SK-N-SH (cell line): ENCODE data around the gene TAOK3. TPM values are rescaled to one million over a fixed set of nuclear protein-coding genes. Genes with fewer than 3 reads are reported as not detected.

ENCODE experiments used
- CTCF ChIA-PET: fragments of 300-600, 350-600 bp; formaldehyde crosslinking; extraction: SDS; loops from one replicate; lab custom pipeline; 2021; lab: Yijun Ruan, JAX
- POLR2A ChIA-PET: fragments of 350-600 bp; sonication (Branson Sonifier 250); formaldehyde crosslinking; extraction: SDS; loops from one replicate; lab custom pipeline; 2020; ENCODE audit warnings: antibody characterized with exemption, inconsistent platforms; lab: Yijun Ruan, JAX
- DNase-seq: peaks from one replicate; pipeline ENCODE4 v3.0.0; 2012
- H2AFZ ChIP-seq: fragments of 200-600 bp; sonication (generic); 2 replicates; pipeline ENCODE4 v1.8.1; 2016; ENCODE audit warnings: antibody characterized with exemption, mild to moderate bottlenecking, low read depth
- H3F3A ChIP-seq: fragments of 200-600 bp; sonication (generic); replicated peaks from 2 replicates; pipeline ENCODE3; 2016; ENCODE audit warnings: antibody characterized with exemption, mild to moderate bottlenecking; ENCODE audit not compliant: insufficient read depth
- H3K27ac ChIP-seq, 2 experiments: fragments of 200-500 bp in 1 of 2; fragments of 200-600 bp in 1 of 2; sonication (Bioruptor generic) in 1 of 2; sonication (generic), shearing (Covaris generic) in 1 of 2; 2 replicates each; pipeline versions ENCODE4 v1.5.1 to v1.6.1; 2014 to 2016; ENCODE audit warnings: low read depth in 2 of 2, inconsistent platforms in 1 of 2, low read length in 1 of 2, mild to moderate bottlenecking in 1 of 2, mixed read lengths in 1 of 2
- H3K27me3 ChIP-seq: fragments of 200-600 bp; sonication (generic), shearing (Covaris generic); 2 replicates; pipeline ENCODE4 v1.6.1; 2016; ENCODE audit warnings: mixed run types; ENCODE audit not compliant: insufficient read depth
- H3K36me3 ChIP-seq, 2 experiments: fragments of 200-500 bp in 1 of 2; fragments of 200-600 bp in 1 of 2; sonication (Bioruptor generic) in 1 of 2; sonication (generic) in 1 of 2; replicated peaks in 1 of 2; 2 replicates each; pipeline versions ENCODE3 to v1.5.1; 2014 to 2016; ENCODE audit warnings: low read length in 1 of 2, mild to moderate bottlenecking in 1 of 2; ENCODE audit not compliant: insufficient read depth in 2 of 2, control insufficient read depth in 1 of 2
- H3K4me1 ChIP-seq, 2 experiments: fragments of 200-500 bp in 1 of 2; fragments of 200-600 bp in 1 of 2; sonication (Bioruptor generic) in 1 of 2; sonication (generic), shearing (Covaris generic) in 1 of 2; 2 replicates each; pipeline versions ENCODE4 v1.5.1 to v1.6.1; 2014 to 2016; ENCODE audit warnings: low read depth in 1 of 2, low read length in 1 of 2, mixed run types in 1 of 2; ENCODE audit not compliant: insufficient read depth in 2 of 2, control insufficient read depth in 1 of 2
- H3K4me2 ChIP-seq: fragments of 200-600 bp; sonication (generic), shearing (Covaris generic); 2 replicates; pipeline ENCODE4 v1.6.1; 2017; ENCODE audit warnings: mixed run types
- H3K4me3 ChIP-seq, 2 experiments: fragments of 200-500 bp in 1 of 2; fragments of 200-600 bp in 1 of 2; sonication (Bioruptor generic) in 1 of 2; sonication (generic), shearing (Covaris generic) in 1 of 2; 2 replicates each; pipeline versions ENCODE4 v1.5.1 to v1.8.1; 2014 to 2016; ENCODE audit warnings: low read depth in 2 of 2, inconsistent platforms in 1 of 2, low read length in 1 of 2, mild to moderate bottlenecking in 1 of 2, mixed read lengths in 1 of 2, moderate library complexity in 1 of 2
- H3K79me2 ChIP-seq: fragments of 200-600 bp; sonication (generic); 2 replicates; pipeline ENCODE4 v1.8.1; 2017; ENCODE audit warnings: mild to moderate bottlenecking; ENCODE audit not compliant: insufficient read depth
- H3K9ac ChIP-seq: fragments of 200-600 bp; sonication (generic); 2 replicates; pipeline ENCODE4 v1.6.1; 2017; ENCODE audit warnings: mixed run types
- H3K9me2 ChIP-seq: fragments of 200-600 bp; sonication (generic); 2 replicates; pipeline ENCODE4 v1.6.1; 2017; ENCODE audit warnings: mixed run types
- H3K9me3 ChIP-seq: fragments of 200-600 bp; sonication (generic); 2 replicates; pipeline ENCODE4 v1.6.1; 2017; ENCODE audit warnings: mixed run types, mild to moderate bottlenecking, moderate library complexity
- H4K20me1 ChIP-seq: fragments of 200-600 bp; sonication (generic); 2 replicates; pipeline ENCODE4 v1.6.1; 2017; ENCODE audit warnings: mild to moderate bottlenecking, mixed run types; ENCODE audit not compliant: insufficient read depth
- CHD2 ChIP-seq: fragments of 150-350 bp; IDR thresholded peaks from 2 replicates; pipeline ENCODE4 v1.6.1; 2018; ENCODE audit warnings: low read length; ENCODE audit not compliant: partially characterized antibody
- CTCF ChIP-seq: fragments of 200-600 bp; sonication (generic); IDR thresholded peaks from 2 replicates; pipeline ENCODE4 v1.6.1; 2017; ENCODE audit warnings: antibody characterized with exemption, mild to moderate bottlenecking, moderate library complexity
- ELF1 ChIP-seq: IDR thresholded peaks from 2 replicates; pipeline ENCODE4 v1.4.0; 2012
- EZH2phosphoT487 ChIP-seq: fragments of 200-600 bp; sonication (generic); IDR thresholded peaks from 2 replicates; pipeline ENCODE4 v1.6.1; 2017; ENCODE audit warnings: low read depth, mixed run types, mild to moderate bottlenecking, antibody characterized with exemption, moderate library complexity, borderline replicate concordance
- FOSL2 ChIP-seq: IDR thresholded peaks from 2 replicates; pipeline ENCODE4 v1.4.0; 2012; ENCODE audit warnings: low read depth, mild to moderate bottlenecking, moderate library complexity, borderline replicate concordance
- FOXJ3 ChIP-seq: sonication (generic); formaldehyde crosslinking; IDR thresholded peaks from 2 replicates; pipeline ENCODE4 v1.5.1; 2020; ENCODE audit warnings: mild to moderate bottlenecking, missing genetic modification reagents
- GATA2 ChIP-seq: sonication (generic); formaldehyde crosslinking; IDR thresholded peaks from 2 replicates; pipeline ENCODE4 v1.5.0; 2020; ENCODE audit warnings: mild to moderate bottlenecking, missing genetic modification reagents
- IRF3 ChIP-seq: fragments of 150-350 bp; IDR thresholded peaks from 2 replicates; pipeline ENCODE4 v1.6.1; 2016; ENCODE audit warnings: mild to moderate bottlenecking, low read depth, low read length
- JUND ChIP-seq: IDR thresholded peaks from 2 replicates; pipeline ENCODE4 v1.4.0; 2012
- NFIC ChIP-seq: IDR thresholded peaks from 2 replicates; pipeline ENCODE4 v1.4.0; 2012; ENCODE audit warnings: borderline replicate concordance
- NRF1 ChIP-seq: IDR thresholded peaks from 2 replicates; pipeline ENCODE4 v1.6.1; 2012; ENCODE audit warnings: low read depth, mild to moderate bottlenecking, low read length
- RAD21 ChIP-seq: IDR thresholded peaks from 2 replicates; pipeline ENCODE4 v1.6.1; 2012; ENCODE audit warnings: mild to moderate bottlenecking, low read length
- RCOR1 ChIP-seq: fragments of 150-350 bp; IDR thresholded peaks from 2 replicates; pipeline ENCODE4 v1.6.1; 2017; ENCODE audit warnings: antibody characterized with exemption, low read length
- RFX5 ChIP-seq: IDR thresholded peaks from 2 replicates; pipeline ENCODE4 v1.6.1; 2012; ENCODE audit warnings: mild to moderate bottlenecking, improper control_type of control experiment, low read length
- SMC3 ChIP-seq: IDR thresholded peaks from 2 replicates; pipeline ENCODE4 v1.6.1; 2012; ENCODE audit warnings: low read depth, low read length, improper control_type of control experiment
- TAF1 ChIP-seq: IDR thresholded peaks from 2 replicates; pipeline ENCODE4 v1.6.1; 2012; ENCODE audit warnings: low read depth, mild to moderate bottlenecking, low read length, moderate library complexity, borderline replicate concordance
- TCF12 ChIP-seq: IDR thresholded peaks from 2 replicates; pipeline ENCODE4 v1.4.0; 2012
- USF1 ChIP-seq: IDR thresholded peaks from 2 replicates; pipeline ENCODE4 v1.4.0; 2012; ENCODE audit warnings: low read depth, borderline replicate concordance
- USF2 ChIP-seq: fragments of 150-350 bp; IDR thresholded peaks from 2 replicates; pipeline ENCODE4 v1.6.1; 2017; ENCODE audit warnings: antibody characterized with exemption, low read length, low read depth, borderline replicate concordance
- YY1 ChIP-seq: IDR thresholded peaks from 2 replicates; pipeline ENCODE4 v1.4.0; 2012; ENCODE audit warnings: low read depth, mild to moderate bottlenecking
- WGBS: methylation state at CpG from one replicate; pipeline ENCODE4 v1.1.6; 2017; ENCODE audit warnings: low lambda C conversion rate; 5-methylcytosine and 5-hydroxymethylcytosine counted together
- polyA plus RNA-seq, 3 experiments: library from polyadenylated mRNA; depleted of rRNA; stranded (reverse); fragments of >200 nt; gene quantifications; 2 replicates each; pipeline ENCODE4 v1.2.3, GENCODE V29; 2012

TAOK3 gene
- polyA plus RNA-seq, 1 of the 3 experiments (the other 2 are of a cell fraction), result 18.1 TPM

GRCh38 chr12:118368821-118369220 is 3.9 kb downstream of the TAOK3 start:
- H3K36me3 ChIP-seq, result no peaks in the 10 kb centered on the region
- H3K4me3 ChIP-seq, result no peak overlapping the region
- POLR2A ChIA-PET, result no interaction called here
- H3K27me3 ChIP-seq, result no peaks in the 10 kb centered on the region
- no peaks in the 10 kb centered on the region for H4K20me1 ChIP-seq
- CTCF ChIA-PET, result interaction anchor here (1.1 to 3.0 kb wide), 3 partner anchors 9 to 186 kb away, joined by 4 to 13 read pairs (median 5); no protein-coding TSS in a partner anchor
- WGBS, result 98% methylated on average over 4 of the region's 4 CpGs
- H3F3A ChIP-seq, result peaks cover 14% of the 10 kb centered on the region
- no peaks in the 10 kb centered on the region for H3K9me2 ChIP-seq
- H3K27ac ChIP-seq, result no peak overlapping the region
- H3K4me2 ChIP-seq, result no peak overlapping the region
- DNase-seq, result no peak
- H2AFZ ChIP-seq, result no peak overlapping the region
- peaks cover 84% of the 10 kb centered on the region for H3K79me2 ChIP-seq
- H3K9ac ChIP-seq, result no peak overlapping the region
- peaks cover 8 to 12% of the 10 kb centered on the region in 2 experiments; a peak in 3 of 4 replicates for H3K4me1 ChIP-seq
- no peak for TF ChIP-seq NFIC
- TF ChIP-seq CHD2, result no peak
- TF ChIP-seq TAF1, result no peak
- no peak for TF ChIP-seq FOSL2
- no peak for TF ChIP-seq IRF3
- TF ChIP-seq TCF12, result no peak
- no peak for TF ChIP-seq RAD21
- TF ChIP-seq RCOR1, result no peak
- TF ChIP-seq USF2, result no peak
- no peak for TF ChIP-seq ELF1
- TF ChIP-seq CTCF, result no peak
- no peak for TF ChIP-seq YY1
- TF ChIP-seq USF1, result no peak
- H3K9me3 ChIP-seq, result no peaks in the 10 kb centered on the region

GRCh38 chr12:118361889-118362288 is 10.8 kb downstream of the TAOK3 start:
- H4K20me1 ChIP-seq, result no peaks in the 10 kb centered on the region
- ChIA-PET POLR2A (no interaction called here), CTCF (interaction anchor here (1.0 kb wide), 1 partner anchor 11 kb away, joined by 3 read pairs; no protein-coding TSS in a partner anchor)
- H3F3A ChIP-seq, result peaks cover 48% of the 10 kb centered on the region
- peaks cover 73% of the 10 kb centered on the region for H3K79me2 ChIP-seq
- DNase-seq, result no peak
- no peak overlapping the region for H3K4me2 ChIP-seq
- 98% methylated on average over 4 of the region's 4 CpGs for WGBS
- no peak overlapping the region for H3K4me3 ChIP-seq
- no peaks in the 10 kb centered on the region for H3K36me3 ChIP-seq
- H3K9me3 ChIP-seq, result no peaks in the 10 kb centered on the region
- H2AFZ ChIP-seq, result no peak overlapping the region
- H3K27me3 ChIP-seq, result no peaks in the 10 kb centered on the region
- H3K9me2 ChIP-seq, result no peaks in the 10 kb centered on the region
- H3K27ac ChIP-seq, result peak overlapping the region in 1 of 2 experiments; percentile 96; a peak in 2 of 4 replicates
- TF ChIP-seq GATA2 (CRISPR knock-in tag) (no peak), FOXJ3 (CRISPR knock-in tag) (no peak), EZH2phosphoT487 (no peak), NRF1 (no peak), RFX5 (no peak), CTCF (no peak), USF2 (no peak), SMC3 (no peak), RAD21 (no peak), JUND (no peak)
- no peak overlapping the region for H3K9ac ChIP-seq
- peaks cover 4 to 30% of the 10 kb centered on the region in 2 experiments; a peak in 3 of 4 replicates for H3K4me1 ChIP-seq
